Measurements from ENCODE around the gene HMSD. TPM values are rescaled to one million over a fixed set of nuclear protein-coding genes. Genes with fewer than 3 reads are reported as not detected.

The HMSD gene
- total RNA-seq, 1 experiment from 2014 or later = 3.0 TPM

DNA sequence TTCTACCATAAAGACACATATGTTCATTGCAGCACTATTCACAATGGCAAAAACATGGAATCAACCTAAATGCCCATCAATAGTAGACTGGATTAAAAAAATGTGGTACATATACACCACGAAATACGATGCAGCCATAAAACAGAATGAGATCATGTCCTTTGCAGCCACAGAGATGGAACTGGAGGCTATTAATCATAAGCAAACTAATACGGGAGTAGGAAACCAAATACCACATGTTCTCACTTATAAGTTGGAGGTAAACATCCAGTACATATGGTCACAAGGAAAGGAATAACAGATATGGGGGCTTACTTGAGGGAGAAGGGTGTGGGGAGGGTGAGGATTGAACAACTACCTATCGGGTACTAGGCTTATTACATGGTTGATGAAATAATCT is 7.7 kb downstream of the HMSD start:
- Mint-ChIP-seq H3K27me3 (ENCODE audit: low read depth) (no peaks in the 10 kb centered on the region), H3K4me3 (no peak overlapping the region), H3K4me1 (no peaks in the 10 kb centered on the region), H3K27ac (no peak overlapping the region), H3K36me3 (no peaks in the 10 kb centered on the region), H3K9me3 (peaks cover under 1% of the 10 kb centered on the region; the same call in 1 of the 2 replicates)
- no peak for TF ChIP-seq MLX (CRISPR knock-in tag; IDR thresholded peaks at IDR 0.05)
- TF ChIP-seq CREM (CRISPR knock-in tag; IDR thresholded peaks at IDR 0.05) = no peak
- TF ChIP-seq CREB1 (CRISPR knock-in tag; IDR thresholded peaks at IDR 0.05) = no peak
- TF ChIP-seq, protein P1, sequence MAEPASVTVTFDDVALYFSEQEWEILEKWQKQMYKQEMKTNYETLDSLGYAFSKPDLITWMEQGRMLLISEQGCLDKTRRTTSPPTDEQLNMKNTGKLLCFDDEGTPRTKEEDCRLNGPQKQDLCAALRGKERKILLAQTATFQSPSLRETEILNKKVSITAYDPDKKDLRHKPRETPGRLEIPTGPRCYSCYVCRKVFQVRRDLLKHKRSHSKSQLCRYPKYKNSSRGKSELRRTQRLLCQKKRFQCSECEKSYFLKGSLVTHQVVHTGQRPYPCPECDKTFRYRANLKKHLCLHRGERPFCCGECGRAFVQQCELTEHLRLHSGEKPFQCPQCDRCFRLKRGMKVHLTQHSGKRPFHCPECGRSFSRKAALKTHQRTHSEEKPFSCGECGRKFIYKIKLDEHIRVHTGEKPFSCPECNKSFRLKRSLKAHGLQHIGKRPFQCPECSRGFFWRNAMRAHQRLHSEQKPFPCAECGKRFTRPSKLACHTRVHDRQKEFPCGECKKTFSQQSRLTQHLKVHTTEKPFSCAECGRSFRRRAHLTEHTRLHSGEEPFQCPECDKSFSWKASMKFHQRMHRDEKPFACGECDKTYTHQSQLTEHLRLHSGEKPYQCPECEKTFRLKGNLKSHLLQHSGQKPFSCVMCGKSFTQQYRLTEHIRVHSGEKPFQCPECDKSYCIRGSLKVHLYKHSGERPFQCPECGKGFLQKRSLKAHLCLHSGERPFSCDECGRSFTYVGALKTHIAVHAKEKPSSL (CRISPR knock-in tag; conservative IDR thresholded peaks at IDR 0.05) = no peak
- TF ChIP-seq E2F4 (CRISPR knock-in tag; IDR thresholded peaks at IDR 0.05; ENCODE audit: borderline replicate concordance, low read depth) = no peak
- TF ChIP-seq E2F1 (CRISPR knock-in tag; IDR thresholded peaks at IDR 0.05) = no peak
- no peak for TF ChIP-seq NFATC4 (CRISPR knock-in tag; IDR thresholded peaks at IDR 0.05)
- TF ChIP-seq MXD4 (CRISPR knock-in tag; IDR thresholded peaks at IDR 0.05; ENCODE audit: borderline replicate concordance) = no peak
- no peak for TF ChIP-seq USF2 (CRISPR knock-in tag; IDR thresholded peaks at IDR 0.05)
- TF ChIP-seq, protein P2, sequence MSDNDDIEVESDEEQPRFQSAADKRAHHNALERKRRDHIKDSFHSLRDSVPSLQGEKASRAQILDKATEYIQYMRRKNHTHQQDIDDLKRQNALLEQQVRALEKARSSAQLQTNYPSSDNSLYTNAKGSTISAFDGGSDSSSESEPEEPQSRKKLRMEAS (CRISPR knock-in tag; IDR thresholded peaks at IDR 0.05) = no peak
- TF ChIP-seq FOXJ3 (CRISPR knock-in tag; IDR thresholded peaks at IDR 0.05; ENCODE audit: borderline replicate concordance) = no peak
- no peak for TF ChIP-seq OVOL2 (CRISPR knock-in tag; IDR thresholded peaks at IDR 0.05; ENCODE audit: borderline replicate concordance)
- TF ChIP-seq, protein P3, sequence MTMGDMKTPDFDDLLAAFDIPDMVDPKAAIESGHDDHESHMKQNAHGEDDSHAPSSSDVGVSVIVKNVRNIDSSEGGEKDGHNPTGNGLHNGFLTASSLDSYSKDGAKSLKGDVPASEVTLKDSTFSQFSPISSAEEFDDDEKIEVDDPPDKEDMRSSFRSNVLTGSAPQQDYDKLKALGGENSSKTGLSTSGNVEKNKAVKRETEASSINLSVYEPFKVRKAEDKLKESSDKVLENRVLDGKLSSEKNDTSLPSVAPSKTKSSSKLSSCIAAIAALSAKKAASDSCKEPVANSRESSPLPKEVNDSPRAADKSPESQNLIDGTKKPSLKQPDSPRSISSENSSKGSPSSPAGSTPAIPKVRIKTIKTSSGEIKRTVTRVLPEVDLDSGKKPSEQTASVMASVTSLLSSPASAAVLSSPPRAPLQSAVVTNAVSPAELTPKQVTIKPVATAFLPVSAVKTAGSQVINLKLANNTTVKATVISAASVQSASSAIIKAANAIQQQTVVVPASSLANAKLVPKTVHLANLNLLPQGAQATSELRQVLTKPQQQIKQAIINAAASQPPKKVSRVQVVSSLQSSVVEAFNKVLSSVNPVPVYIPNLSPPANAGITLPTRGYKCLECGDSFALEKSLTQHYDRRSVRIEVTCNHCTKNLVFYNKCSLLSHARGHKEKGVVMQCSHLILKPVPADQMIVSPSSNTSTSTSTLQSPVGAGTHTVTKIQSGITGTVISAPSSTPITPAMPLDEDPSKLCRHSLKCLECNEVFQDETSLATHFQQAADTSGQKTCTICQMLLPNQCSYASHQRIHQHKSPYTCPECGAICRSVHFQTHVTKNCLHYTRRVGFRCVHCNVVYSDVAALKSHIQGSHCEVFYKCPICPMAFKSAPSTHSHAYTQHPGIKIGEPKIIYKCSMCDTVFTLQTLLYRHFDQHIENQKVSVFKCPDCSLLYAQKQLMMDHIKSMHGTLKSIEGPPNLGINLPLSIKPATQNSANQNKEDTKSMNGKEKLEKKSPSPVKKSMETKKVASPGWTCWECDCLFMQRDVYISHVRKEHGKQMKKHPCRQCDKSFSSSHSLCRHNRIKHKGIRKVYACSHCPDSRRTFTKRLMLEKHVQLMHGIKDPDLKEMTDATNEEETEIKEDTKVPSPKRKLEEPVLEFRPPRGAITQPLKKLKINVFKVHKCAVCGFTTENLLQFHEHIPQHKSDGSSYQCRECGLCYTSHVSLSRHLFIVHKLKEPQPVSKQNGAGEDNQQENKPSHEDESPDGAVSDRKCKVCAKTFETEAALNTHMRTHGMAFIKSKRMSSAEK (CRISPR knock-in tag; IDR thresholded peaks at IDR 0.05; ENCODE audit: borderline replicate concordance) = no peak
- no peak for TF ChIP-seq JUN (CRISPR knock-in tag; IDR thresholded peaks at IDR 0.05)
- TF ChIP-seq NR3C1 (CRISPR knock-in tag; conservative IDR thresholded peaks at IDR 0.05; ENCODE audit: low read depth) = no peak
- CTCF ChIA-PET = no interaction called here
- POLR2A ChIA-PET = no interaction called here
- DNase-seq (ENCODE audit: low spot score) = no peak
- ATAC-seq = no peak
